Stimulated activated CD4-positive, alpha-beta T cell treated with anti-CD3 and anti-CD28 coated beads, Interleukin-15, amount 100 ng/mL, for 1 hour (primary cell): ENCODE results near the gene ETV6.
"Not testable (repeated sequence)": the region's sequence is repeated elsewhere in the genome, so short reads cannot be mapped to it uniquely, and the experiment has no call there.

Experiments
- DNase-seq, 2 donors: peaks; one replicate each; pipeline ENCODE4 v3.0.0-alpha.2; 2020; ENCODE audit warnings: low read depth in 1 of 2, low spot score in 1 of 2

Gene ETV6

DNA sequence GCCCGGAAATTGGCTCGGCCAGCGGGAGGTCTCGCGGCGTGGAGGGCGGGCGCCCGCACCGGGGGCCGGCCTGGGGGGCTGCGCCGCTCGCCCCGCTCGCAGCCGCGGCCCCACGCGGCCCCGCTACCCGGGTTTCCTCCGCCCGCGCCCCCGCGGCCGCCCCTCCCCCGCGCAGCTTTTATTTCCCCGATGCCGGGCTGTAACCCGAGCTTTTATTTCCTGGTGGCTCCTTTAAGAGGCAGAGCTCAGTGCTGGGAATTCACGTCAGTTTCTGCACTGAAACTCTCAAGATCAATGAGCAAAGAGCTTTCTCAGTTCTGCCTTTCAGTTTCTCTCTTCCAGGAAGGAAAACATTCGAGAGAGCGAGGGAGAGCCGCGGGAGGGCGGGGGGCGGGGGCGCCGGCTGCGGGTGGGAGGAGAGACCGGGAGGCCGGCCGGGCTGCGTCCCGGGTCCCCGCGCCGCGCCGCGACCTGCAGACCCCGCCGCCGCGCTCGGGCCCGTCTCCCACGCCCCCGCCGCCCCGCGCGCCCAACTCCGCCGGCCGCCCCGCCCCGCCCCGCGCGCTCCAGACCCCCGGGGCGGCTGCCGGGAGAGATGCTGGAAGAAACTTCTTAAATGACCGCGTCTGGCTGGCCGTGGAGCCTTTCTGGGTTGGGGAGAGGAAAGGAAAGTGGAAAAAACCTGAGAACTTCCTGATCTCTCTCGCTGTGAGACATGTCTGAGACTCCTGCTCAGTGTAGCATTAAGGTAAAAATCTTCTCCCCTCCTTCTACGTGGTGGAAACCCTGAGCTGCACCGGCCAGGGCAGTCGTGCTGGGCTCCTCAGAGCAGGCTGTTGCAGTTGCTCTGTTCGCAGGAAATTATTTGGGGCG lies at the start of gene ETV6:
Gene ETV6 (plus strand): TSS at position 262 of the 873 bp plus-strand sequence. CDS start 454 bp downstream, at position 716.
- peak; percentile 39 to 76 for DNase-seq

DNA sequence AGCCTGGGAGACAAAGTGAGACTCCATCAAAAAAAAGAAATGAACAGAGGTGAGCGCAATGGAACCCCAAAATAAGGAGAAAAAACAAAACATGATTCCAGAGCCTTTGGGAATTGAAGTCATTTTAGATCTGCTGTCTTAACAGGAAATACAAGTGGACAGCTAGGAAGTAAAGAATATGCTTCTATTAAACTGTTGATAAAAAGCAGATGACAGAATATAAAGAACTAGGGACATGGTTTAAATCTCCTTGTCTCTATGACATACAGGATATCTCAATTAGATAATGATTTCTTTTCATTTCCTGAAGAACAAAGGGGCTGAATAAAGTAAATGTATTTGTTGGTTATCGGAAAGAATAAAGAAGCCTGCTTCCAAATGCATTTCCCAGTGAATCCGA lies 49.3 kb upstream of the ETV6 start:
- DNase-seq = no peak

DNA sequence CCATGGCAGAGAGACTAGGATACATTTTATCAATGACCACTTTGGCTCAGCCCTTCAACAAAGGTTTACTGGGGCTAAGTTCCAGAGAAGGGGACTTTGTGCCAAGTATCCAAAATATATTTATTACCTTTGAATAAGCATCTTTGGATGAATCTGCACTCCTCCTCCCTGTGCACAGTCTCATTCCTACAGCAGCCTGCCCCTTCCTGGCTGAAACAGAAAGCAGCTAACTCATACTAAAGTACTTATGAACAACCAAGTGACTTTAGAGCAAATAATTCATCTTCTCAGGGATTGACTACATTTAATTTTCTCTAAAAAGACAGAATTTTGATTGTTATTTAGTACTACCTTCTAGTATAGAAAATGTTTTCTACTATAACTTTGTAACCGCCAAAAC lies 47.8 kb upstream of the ETV6 start:
- DNase-seq = no peak

DNA sequence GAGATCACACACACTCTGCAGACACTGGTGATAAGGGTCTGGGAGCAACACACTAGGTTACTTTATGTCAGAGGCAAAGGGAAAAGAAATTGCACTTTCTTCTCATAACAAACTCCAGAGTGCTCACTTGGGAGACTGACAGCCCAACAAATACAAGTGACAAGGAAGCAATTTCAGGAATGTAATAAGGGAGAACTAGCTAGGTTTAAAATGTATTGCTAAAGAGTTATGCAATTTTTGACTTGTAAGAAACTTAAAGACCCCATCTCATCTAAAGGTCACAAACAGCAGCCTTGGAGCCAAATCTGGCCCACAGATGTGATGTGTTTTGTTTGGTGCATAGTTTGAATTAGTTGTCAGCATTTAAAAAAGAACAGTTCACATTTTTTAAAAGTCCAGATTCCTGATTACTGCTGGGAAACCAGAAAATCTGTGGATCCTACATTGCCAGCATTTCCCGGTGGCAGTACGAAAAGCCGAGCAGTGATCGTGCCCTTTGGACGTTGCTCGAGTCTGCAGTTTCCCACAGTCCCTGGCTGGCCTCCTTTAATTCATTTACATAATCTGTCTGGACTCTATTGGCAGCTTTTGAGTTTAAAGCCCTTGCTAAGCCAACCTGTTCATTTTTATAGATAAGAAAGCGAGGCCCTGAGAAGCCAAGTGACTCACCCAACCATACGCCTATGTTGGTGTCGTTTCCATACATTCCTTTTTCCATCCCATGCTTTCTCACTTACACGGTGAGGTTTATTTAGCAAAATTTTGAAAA lies 42.0 kb upstream of the ETV6 start:
- no peak for DNase-seq

DNA sequence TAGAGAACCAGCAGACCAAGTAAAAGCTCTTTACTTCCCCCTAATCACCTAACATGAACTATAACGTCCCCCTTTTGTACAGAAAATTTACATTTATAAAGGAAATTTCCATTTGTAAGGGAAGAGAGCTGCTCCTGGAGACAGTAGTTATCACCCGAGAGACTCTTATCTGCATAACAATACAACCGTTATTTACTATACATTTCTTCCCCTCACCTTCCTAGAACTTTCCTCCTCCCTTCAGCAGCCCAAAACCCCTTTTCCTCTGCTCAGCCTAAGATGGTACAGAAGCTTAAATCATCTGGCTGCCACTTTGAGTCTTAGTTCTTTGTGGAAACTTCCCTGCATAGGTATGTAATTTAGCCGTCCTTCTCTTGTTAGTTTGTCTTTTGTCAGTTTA lies 40.4 kb upstream of the ETV6 start:
- no peak for DNase-seq

DNA sequence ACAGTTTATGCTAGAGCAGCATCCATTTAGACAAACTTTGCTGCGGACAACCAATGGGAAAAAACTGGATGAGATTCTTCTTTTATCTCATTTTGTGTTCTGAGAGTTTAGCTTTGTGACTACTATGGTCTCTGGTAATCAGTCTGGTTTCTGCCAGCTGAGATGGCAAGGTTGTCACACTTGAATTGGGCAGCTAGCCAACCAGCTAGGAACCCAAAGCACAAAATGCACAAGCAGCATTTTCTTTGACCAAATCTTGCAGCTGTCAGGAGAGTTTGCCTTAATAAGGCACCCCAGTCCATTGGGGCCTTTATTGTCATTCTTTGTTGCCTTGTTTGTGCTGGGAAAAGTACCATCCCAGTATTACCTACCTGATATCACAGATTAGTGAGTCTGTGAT lies 34.0 kb upstream of the ETV6 start:
- DNase-seq = no peak

DNA sequence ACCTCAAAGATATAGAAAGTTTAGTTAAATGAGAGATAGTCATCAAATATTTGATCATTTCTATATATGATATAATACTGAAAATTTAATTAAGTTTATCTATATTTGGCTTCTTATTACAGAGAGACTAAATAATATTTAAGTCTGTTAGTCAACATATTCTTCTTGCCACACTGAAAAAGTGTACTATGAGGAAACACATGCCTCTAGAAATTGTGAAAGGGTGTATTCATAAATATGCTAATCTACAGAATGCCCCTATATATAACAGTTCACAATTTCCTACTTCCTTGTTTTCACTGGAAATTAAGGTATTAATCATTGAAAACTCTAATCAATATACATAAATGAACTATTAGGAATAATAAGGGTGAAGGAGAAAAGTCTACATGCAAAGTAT lies 31.4 kb upstream of the ETV6 start:
- no peak for DNase-seq

DNA sequence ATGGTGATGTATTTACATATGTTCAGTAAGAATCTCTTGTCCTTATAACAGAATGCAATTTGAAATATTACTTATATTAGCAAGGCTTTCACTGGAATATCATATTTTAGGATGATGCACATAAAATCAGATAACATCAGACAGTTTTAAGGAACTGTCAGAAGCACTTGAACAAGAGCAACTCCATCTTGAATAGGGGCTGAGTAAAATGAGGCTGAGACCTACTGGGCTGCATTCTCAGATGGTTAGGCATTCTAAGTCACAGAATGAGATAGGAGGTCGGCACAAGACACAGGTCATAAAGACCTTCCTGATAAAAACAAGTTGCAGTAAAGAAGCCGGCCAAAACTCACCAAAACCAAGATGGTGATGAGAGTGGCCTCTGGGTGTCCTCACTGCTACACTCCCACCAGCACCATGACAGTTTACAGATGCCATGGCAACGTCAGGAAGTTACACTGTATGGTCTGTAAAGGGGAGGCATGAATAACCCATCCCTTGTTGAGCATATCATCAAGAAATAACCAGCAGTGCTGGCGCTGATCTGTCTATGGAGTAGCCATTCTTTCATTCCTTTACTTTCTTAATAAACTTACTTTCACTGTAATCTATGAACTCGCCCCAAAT lies 27.6 kb upstream of the ETV6 start:
- no peak for DNase-seq

DNA sequence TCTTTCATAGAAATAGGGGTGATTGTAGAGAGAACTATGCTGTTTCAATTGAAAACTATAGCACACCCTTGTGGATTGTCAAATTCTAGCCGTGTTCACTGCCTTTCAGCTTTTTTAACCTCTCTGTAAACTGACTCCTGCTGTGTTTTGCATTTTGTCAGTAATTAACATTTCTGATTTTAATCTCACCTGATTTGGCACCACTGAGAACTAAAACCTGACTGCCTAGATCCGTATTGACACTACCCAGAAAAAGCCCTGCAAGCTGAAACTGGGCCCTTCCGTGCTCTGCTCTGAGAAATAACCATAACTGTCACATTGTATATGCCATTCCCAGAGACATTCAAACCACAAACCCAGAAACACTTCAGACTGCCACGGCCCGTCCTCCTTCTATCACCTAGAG lies 26.6 kb upstream of the ETV6 start:
- no peak for DNase-seq

DNA sequence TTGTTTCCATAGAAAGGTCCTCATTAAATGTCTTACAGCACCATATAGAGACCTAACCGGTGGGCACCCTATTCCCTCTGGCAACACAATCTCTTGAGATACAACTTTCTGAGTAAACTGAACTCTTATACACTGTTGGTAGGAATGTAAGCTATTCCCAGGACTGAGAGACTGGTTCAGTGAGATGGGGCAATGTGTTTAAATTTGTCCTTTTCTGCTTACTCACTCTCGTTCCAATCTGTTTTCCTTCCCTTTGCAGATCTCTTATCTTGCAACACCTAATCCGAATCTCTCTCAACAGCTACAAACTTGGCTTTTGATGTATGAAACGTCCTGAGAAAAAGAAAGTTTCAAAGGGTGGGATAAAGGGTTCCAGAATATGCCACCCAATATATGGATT lies 26.1 kb upstream of the ETV6 start:
- no peak for DNase-seq

DNA sequence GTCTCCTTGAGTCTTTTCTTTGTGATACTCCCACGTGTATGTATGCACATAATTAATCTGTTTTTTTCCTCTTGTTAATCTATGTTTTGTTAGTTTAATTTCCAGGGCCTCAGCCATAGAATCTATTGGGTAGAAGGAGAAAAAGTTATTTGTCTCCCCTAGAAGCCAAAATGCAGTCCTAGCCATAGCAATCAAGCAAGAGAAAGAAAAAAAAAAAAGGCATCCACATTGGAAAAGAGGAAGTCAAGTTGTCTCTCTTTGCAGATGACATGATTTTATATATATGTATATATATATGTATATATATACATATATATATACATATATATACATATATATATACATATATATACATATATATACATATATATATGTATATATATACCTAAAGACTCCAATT lies 25.4 kb upstream of the ETV6 start:
- no peak for DNase-seq

DNA sequence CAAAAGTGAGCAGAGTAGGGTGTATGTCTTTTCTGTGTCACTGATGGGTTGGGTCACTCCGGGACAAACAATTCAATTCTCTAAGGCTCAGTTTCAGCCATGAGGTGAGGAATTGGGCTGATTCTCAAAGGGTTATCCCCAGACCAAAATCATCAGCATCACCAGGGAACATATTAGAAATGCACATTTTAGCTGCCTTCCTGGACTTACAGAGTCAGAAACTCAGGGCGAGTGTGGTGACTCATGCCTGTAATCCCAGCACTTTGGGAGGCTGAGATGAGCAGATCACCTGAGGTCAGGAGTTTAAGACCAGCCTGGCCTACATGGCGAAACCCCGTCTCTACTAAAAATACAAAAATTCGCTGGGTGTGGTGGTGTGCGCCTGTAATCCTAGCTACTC lies 21.8 kb upstream of the ETV6 start:
- DNase-seq = not testable (repeated sequence)

DNA sequence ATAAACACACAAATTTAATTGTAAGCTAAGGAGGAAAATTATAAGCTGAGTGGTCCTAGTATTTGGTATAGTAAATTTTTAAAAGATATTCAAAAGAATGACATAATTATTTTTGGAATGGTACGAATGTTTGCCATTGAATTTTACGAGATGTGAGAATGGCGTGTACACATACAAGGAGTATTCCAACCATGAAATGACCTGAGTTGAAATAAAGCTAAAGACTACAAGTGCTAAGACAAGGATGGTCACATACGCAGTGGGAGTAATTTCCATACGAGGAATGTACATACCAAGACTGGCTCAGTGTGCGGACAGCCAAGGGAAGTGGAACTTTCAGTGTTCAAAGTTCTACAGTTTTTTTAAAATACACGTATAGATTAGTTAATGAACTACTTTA lies 21.1 kb upstream of the ETV6 start:
- no peak for DNase-seq

DNA sequence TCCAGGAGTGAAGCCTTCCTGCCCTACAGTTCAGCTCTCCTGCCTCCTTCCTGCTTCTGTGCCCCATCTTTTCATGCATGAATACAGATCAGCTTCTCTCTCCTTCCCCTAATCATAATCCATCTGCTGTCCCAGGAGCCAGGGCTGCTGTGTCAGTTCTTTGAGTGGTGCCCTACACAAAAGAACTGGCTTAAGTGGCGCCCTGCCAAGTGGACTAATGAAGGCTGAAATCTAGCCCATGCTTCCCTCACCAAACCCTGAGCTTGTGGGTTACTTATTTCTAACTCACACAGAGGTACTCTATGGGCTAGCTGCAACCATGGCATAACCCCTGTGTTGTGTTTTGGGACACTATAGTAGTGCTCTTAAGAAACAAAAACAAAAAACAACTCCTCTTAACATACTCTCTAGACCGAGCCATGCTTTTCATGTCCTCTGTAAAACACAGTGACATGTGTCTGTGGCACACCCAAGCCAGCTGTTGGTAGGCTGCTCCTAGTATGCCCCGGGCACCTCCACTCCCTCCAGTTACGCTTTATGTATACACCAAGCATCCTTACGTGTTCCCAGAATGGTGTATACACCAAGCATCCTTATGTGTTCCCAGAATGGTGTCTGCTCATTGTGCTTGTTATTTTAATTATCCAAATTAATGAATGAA lies 19.3 kb upstream of the ETV6 start:
- no peak for DNase-seq

DNA sequence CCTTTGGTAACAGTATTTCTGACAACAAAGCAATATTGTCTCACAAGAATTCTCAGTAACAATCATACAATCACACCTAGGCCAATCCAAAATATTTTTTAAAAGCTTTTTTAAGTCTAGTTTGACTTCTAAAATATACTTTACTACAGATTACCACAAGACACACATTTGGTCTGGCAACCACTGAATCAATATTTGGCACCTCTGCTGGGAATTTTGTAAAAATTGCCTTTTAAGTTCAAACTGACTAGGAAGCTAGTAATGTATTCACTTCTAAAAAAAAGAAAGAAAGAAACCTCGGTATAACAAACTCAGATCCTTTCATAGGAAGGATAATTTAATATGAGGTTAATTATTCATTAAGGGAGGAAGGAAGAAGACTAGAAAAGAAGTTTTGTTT lies 18.2 kb upstream of the ETV6 start:
- DNase-seq = no peak

DNA sequence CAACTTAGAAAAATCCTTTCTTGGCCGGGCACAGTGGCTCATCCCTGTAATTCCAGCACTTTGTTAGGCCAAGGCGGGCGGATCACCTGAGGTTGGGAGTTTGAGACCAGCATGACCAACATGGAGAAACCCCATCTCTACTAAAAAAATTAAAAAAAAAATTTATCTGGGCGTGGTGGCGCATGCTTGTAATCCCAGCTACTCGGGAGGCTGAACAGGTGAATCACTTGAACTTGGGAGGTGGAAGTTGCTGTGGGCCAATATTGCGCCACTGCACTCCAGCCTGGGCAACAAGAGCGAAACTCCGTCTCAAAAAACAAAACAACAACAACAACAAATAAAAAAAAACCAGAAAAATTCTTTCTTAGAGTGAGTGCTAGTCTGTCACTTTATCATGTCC lies 17.6 kb upstream of the ETV6 start:
- not testable (repeated sequence) for DNase-seq

DNA sequence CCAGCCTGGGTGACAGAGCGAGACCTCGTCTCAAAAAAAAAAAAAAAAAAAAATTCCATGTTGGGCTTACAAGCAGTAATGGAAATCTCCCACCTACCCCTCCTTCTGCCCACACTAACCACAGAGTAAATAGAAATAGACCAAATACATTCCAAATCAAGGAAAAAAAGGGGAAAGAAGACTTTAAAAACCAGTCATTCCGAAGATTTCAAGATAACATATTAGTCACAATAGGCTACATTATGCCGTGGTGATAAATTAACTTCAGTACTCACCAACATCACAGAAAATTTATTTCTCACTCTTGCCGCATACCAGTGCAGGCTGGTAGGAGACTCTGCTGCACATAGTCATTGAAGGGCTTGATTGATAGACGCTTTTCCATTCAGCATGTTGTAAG lies 15.5 kb upstream of the ETV6 start:
- DNase-seq = no peak

DNA sequence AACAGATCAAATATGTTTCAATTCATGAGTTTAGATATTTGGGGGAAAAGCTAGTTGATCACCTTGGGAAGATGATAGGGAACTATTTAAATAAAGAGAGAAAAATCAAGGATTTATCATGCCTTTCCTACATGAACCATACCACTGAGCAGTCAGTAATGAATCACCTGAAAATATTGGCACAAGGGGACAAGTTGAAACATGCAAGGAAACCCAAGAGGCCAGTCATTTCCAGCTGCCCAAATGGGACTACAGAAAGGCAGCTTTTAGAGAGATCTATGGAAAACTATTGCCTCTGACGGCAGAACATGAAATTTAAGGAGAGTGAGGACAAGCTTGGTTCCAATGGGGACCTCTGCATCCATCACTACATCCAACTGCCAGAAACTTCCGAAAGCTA lies 14.1 kb upstream of the ETV6 start:
- DNase-seq = no peak

DNA sequence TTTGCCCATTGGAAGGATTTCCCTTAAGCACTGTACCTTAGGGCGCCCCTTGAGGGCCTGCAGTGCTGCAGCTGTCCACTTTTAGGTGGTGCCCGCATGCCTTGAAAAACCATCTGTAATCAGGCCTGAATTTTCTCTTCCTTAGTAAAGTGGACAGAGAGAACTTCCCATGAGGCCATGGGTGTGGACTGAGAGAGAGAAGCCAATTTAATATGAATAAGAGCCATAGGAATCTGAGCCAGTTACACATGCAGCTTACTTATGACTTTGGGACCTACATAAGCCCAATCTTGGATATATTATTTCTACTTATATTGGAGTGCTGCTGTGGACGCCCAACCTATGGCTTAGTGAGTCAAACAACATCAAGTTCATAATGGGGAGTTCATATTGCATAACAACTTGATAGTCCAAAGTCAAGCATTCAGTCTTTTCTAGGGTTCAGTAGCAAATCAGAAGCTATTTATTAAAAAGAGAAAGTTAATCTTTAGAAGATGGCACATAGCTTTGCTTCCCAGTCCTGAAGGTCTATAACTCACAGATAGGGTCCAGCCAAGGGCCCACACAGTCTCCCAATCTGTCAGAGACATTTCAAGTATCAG lies 11.1 kb upstream of the ETV6 start:
- DNase-seq = no peak

DNA sequence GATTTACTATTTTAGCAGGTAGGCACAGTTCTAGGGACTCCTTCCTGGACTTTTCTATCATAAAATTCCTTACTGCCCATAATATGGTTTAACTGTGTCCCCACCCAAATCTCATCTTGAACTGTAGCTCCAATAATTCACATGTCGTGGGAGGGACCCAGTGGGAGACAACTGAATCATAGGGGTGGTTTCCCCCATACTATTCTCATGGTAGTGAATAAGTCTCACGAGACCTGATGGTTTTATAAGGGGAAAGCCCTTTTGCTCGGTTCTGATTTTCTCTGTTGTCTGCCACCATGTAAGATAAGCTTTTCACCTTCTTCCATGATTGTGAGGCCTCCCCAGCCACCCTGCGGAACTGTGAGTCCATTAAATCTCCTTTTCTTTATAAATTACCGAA lies 10.0 kb upstream of the ETV6 start:
- no peak for DNase-seq

DNA sequence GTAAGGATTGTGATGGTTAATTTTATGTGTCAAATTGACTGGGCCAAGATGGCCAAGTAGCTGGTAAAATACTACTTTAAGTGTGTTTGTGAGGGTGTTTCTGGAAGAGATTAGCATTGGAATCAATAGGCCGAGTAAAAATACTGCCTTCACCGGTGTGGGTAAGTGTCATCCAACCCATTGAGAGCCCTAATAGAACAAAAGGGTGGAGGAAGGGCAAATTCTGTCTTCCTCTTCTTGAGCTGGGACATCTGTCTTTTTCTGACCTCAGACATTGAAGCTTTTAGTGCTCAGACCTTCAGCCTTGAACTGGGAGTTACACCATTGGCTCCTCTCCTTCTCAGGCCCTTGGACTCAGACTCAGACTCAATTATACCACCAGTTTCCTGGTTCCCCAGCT lies 8.0 kb upstream of the ETV6 start:
- DNase-seq = no peak
